Caki2 (cell line): Measurements from ENCODE around the gene PPIG. TPM values are rescaled to one million over a fixed set of nuclear protein-coding genes. Genes with fewer than 3 reads are reported as not detected.
"Not testable (repeated sequence)": the region's sequence is repeated elsewhere in the genome, so short reads cannot be mapped to it uniquely, and the experiment has no call there.

ENCODE experiments used
- DNase-seq: peaks from one replicate; pipeline ENCODE4 v3.0.0-alpha.2; 2015; ENCODE audit warnings: low read depth
- in situ Hi-C: cut with HindIII; loops from 2 replicates; pipeline ENCODE4 v1.10.0; 2016; ENCODE audit warnings: low sequenced_read_pairs, low pct_unique_long_range_greater_than_20kb, mixed read lengths
- total RNA-seq: library from RNA; depleted of rRNA; stranded (reverse); fragments of >200 nt; shearing (Covaris generic); gene quantifications from 2 replicates; pipeline ENCODE4 v1.2.3, GENCODE V29; 2014; ENCODE audit warnings: low replicate concordance; rRNA removed

PPIG gene
- total RNA-seq, 1 experiment from 2014 or later, result 11.7 TPM

- DNase-seq, result no peak
- in situ Hi-C loops, result no loop called here
Observed at GRCh38 chr2:169683425-169684134, 99.4 kb downstream of the PPIG start.

- DNase-seq, result no peak
- in situ Hi-C loops, result no loop called here
Observed at GRCh38 chr2:169684135-169684565, 100.0 kb downstream of the PPIG start.

- in situ Hi-C loops, DNase-seq: not testable (repeated sequence)
Observed at GRCh38 chr2:169684712-169685111, 100.6 kb downstream of the PPIG start.

- DNase-seq, in situ Hi-C loops: not testable (repeated sequence)
Observed at GRCh38 chr2:169686825-169687224, 102.7 kb downstream of the PPIG start.

GRCh38 chr2:169687943-169688342, 103.8 kb downstream of the PPIG start:
- DNase-seq, in situ Hi-C loops: not testable (repeated sequence)

GRCh38 chr2:169690958-169691357, 106.8 kb downstream of the PPIG start:
- in situ Hi-C loops, result no loop called here
- DNase-seq, result no peak

Other genes starting within 250 kb of the PPIG start
- not detected in 2 replicates for gene LRP2, start 221.8 kb upstream of the PPIG start, total RNA-seq
- gene BBS5, start 104.9 kb upstream of the PPIG start, total RNA-seq, result 2.0 and 6.2 TPM in 2 replicates
- gene KLHL41, start 74.6 kb upstream of the PPIG start, total RNA-seq, result not detected in 2 replicates
- gene FASTKD1, start 10.5 kb upstream of the PPIG start, total RNA-seq, result 10.8 and 14.0 TPM in 2 replicates
- not detected in 2 replicates for gene CFAP210, start 110.1 kb downstream of the PPIG start, total RNA-seq
- gene PHOSPHO2, start 110.1 kb downstream of the PPIG start, total RNA-seq, result 7.5 and 10.8 TPM in 2 replicates
- gene KLHL23, start 149.5 kb downstream of the PPIG start, total RNA-seq, result 7.7 and 11.8 TPM in 2 replicates
- 93.1 and 102 TPM in 2 replicates for gene SSB, start 214.5 kb downstream of the PPIG start, total RNA-seq
- gene METTL5, start 240.6 kb downstream of the PPIG start, total RNA-seq, result 68.4 and 101 TPM in 2 replicates
- 8.6 and 22.9 TPM in 2 replicates for gene UBR3, start 243.1 kb downstream of the PPIG start, total RNA-seq